ENCODE measurements around the gene PIEZO2.
A peak's percentile ranks its signal among the peaks of the same experiment; 100 is the strongest.
"Not testable (repeated sequence)": the region's sequence is repeated elsewhere in the genome, so short reads cannot be mapped to it uniquely, and the experiment has no call there.

Gene PIEZO2

DNA sequence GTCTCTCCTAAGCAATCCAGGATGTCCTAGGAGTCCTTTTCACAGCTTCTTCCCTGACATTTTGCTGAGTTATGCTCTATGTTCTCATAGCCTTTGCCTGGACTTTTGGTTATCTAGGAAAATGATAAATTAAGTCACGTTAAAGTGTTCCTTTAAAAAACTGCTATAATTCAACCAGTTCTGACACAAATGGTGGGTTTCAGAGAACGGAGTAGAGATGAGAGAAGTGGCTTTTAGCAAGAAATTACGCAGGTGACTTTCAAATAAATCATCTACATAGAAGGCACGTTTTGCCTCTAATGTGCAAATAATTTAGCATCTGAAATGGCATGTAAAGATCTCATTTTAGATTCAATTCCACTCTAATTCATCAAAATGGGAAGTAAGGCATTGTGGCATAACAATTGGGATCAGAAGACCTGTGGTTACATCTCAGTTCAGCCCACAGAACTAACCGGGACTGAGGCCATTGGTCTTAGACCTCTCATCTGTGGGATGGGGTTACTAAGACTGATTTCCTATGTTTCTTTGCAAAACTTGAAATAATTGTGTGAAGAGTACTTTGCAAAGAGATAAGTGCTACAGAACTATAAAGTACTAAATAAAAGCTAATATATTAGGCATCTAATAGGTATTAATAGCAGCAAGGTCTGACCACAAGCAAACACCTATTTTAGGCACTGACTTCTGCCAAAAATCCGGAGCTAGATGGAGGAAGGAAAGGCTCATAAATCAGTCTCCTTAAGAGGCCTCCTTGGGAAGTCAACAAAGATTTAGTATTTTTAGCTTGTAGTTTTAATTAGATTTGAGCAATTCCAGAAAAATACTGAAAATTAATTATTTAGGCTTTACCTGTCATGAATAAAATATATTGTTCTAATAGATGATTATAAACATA, 211.4 kb downstream of the PIEZO2 start:
- no peak for DNase-seq (ENCODE audit: low spot score)
- in situ Hi-C loops (cut with MboI; ENCODE audit: low pct_unique_long_range_greater_than_20kb, low sequenced_read_pairs, unreplicated experiment): no loop called here
- TF ChIP-seq, protein P1, sequence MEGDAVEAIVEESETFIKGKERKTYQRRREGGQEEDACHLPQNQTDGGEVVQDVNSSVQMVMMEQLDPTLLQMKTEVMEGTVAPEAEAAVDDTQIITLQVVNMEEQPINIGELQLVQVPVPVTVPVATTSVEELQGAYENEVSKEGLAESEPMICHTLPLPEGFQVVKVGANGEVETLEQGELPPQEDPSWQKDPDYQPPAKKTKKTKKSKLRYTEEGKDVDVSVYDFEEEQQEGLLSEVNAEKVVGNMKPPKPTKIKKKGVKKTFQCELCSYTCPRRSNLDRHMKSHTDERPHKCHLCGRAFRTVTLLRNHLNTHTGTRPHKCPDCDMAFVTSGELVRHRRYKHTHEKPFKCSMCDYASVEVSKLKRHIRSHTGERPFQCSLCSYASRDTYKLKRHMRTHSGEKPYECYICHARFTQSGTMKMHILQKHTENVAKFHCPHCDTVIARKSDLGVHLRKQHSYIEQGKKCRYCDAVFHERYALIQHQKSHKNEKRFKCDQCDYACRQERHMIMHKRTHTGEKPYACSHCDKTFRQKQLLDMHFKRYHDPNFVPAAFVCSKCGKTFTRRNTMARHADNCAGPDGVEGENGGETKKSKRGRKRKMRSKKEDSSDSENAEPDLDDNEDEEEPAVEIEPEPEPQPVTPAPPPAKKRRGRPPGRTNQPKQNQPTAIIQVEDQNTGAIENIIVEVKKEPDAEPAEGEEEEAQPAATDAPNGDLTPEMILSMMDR (IDR thresholded peaks at IDR 0.05; ENCODE audit: extremely low read depth, insufficient read depth, missing control alignments): no peak

DNA sequence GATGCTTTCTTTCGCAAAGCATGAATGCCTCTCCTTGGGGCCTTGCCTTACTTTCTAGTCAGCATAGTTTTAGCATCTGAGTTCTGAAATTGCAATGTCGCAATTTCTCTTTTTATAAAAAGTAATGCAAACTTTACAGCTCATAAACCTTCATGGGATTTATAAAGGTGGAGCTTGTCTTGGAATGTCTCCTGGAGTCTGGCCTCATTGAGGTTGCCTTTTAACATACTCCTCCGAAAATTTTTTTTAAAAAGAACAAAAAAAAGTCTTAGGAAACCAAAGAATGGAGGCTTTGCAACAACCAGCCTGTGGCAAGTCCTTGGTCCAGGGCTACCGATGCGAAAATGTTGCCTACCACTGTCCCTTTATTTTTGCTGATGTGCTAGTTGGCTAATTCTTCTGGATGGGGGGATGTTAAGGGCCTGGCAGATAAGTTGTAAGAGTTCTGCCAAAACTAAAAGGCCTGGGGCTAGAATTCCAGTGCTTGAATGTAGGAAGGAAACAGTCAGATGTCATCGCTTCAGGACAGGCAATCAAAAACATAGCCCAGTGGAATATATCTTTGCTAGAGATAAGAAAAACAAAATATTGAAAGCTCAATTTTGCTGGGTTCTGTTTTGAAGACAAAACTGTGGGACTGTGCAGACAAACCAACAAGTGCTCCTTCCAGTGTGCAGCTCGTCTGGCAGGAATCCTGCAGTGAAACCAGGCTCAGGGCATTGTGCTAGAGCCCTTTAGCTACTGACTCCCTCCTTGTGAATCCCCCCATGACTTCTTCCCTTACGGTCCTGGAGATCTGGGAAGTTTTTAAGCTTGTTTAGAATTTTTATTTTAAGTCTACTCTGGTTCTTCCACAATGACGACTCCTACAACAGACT, 213.0 kb downstream of the PIEZO2 start:
- in situ Hi-C loops (cut with MboI; ENCODE audit: low pct_unique_long_range_greater_than_20kb, low sequenced_read_pairs, unreplicated experiment): no loop called here
- DNase-seq (ENCODE audit: low spot score): no peak
- TF ChIP-seq, protein P1 (IDR thresholded peaks at IDR 0.05; ENCODE audit: extremely low read depth, insufficient read depth, missing control alignments): no peak

DNA sequence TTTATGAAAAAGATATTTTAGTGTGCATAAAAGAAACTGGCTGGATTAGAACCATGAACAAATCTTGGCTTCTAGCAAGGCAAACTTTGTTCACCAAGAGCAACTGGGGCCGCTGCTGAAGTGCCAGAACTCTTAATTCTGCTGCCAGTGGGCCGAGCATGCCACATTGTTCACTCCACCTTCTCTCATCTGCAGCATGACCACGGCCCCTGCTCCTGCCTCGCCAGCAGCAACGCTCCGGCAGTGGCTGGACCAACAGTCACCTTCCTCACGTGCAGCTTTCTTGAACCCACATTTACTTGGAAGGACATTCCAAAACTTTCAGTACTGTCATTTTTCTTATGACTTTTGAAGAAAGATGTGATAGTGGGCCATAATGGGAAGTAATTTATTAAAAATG, 213.8 kb downstream of the PIEZO2 start:
- DNase-seq (ENCODE audit: low spot score): no peak
- in situ Hi-C loops (cut with MboI; ENCODE audit: low pct_unique_long_range_greater_than_20kb, low sequenced_read_pairs, unreplicated experiment): no loop called here
- TF ChIP-seq, protein P1 (IDR thresholded peaks at IDR 0.05; ENCODE audit: extremely low read depth, insufficient read depth, missing control alignments): no peak

DNA sequence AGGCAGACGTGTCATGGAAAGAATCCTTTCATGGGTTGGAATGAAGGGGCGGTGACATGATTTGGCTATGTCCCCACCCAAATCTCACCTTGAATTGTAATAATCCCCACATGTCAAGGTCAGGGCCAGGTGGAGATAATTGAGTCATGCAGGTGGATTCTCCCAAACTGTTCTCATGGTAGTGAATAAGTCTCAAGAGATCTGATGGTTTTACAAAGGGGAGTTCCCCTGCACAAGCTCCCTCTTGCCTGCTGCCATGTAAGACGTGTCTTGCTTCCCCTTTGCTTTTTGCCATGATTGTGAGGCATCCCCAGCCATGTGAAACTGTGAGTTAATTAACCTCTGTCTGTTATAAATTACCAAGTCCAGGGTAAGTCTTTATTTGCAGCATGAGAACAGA, 215.7 kb downstream of the PIEZO2 start:
- in situ Hi-C loops (cut with MboI; ENCODE audit: low pct_unique_long_range_greater_than_20kb, low sequenced_read_pairs, unreplicated experiment); DNase-seq (ENCODE audit: low spot score): not testable (repeated sequence)

DNA sequence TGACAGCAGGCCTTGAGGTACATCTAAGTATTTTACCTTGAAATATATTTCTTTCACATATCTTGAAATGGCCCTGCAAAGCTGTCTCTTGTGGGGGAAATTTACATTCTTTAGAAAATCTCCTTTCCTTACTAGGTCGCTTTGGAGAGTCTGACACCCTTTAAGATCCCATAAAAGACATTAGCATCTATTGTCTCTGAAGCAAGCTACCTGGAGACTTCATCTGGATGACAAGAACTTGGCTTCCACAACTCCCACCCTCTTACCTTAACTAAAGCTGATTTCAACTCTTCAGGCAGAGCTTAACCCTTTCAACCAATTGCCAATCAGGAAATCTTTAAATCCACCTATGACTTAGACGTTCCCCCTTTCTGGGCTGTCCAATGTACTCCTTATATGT, 219.3 kb downstream of the PIEZO2 start:
- in situ Hi-C loops (cut with MboI; ENCODE audit: low pct_unique_long_range_greater_than_20kb, low sequenced_read_pairs, unreplicated experiment): no loop called here
- TF ChIP-seq, protein P1 (IDR thresholded peaks at IDR 0.05; ENCODE audit: extremely low read depth, insufficient read depth, missing control alignments): no peak

DNA sequence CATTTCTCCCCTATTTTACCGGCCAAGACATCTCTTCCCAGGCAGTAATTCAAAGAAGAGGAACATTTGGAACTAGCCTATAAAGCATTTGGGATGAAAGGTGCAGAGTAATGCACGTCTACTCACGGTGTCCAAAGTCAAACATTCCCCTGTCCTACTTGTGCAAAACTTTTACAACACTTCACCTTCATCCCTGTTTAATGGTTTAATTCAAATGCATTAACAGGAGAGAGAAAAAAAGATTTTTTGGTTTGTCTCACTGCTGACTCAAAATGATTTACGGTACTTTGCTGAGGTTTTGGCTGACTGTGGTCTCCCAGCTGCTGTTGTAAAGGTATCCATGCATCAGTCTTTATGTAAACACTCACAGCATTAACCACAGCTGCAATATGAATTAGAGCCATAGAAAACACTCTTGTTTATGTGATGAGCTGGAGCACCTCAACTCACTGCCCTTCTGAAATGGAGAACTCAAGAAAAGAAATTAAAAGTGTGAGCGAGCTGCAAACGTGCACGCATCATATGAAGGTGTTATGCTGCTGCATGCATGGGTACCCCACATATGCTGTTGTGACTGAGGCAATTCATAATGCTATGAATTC, 220.5 kb downstream of the PIEZO2 start:
- DNase-seq (ENCODE audit: low spot score): peak; percentile 74
- in situ Hi-C loops (cut with MboI; ENCODE audit: low pct_unique_long_range_greater_than_20kb, low sequenced_read_pairs, unreplicated experiment): no loop called here
- TF ChIP-seq, protein P1 (IDR thresholded peaks at IDR 0.05; ENCODE audit: extremely low read depth, insufficient read depth, missing control alignments): no peak

More for the DNA sequence above, 219.3 kb downstream of the PIEZO2 start:
- DNase-seq (ENCODE audit: low spot score): no peak

Measured in GM13977 (cell line).